Hepatocyte (in vitro differentiated cells): ENCODE results near the gene ATP2B3.

Experiments
- CTCF ChIP-seq: fragments of 200-600 bp; sonication (generic); IDR thresholded peaks from 2 replicates; pipeline ENCODE4 v1.5.1; 2016; ENCODE audit warnings: antibody characterized with exemption, mild to moderate bottlenecking; ENCODE audit not compliant: poor library complexity
- EZH2 ChIP-seq: fragments of 200-600 bp; sonication (generic); IDR thresholded peaks from 2 replicates; pipeline ENCODE4 v1.6.1; 2016; ENCODE audit warnings: antibody characterized with exemption, mild to moderate bottlenecking, borderline replicate concordance
- EZH2phosphoT487 ChIP-seq: fragments of 200-600 bp; sonication (generic); IDR thresholded peaks from one replicate; pipeline ENCODE4 v1.6.1; 2018; ENCODE audit warnings: antibody characterized with exemption, mild to moderate bottlenecking, low read depth, moderate library complexity; ENCODE audit not compliant: unreplicated experiment, severe bottlenecking

- TF ChIP-seq CTCF (no peak), EZH2phosphoT487 (no peak), EZH2 (no peak)
Measured at GRCh38 chrX:153517423-153517822, at the start of gene ATP2B3.
